CD14-positive monocyte (primary cell): Measurements from ENCODE around the gene COPS6. TPM values are rescaled to one million over a fixed set of nuclear protein-coding genes. Genes with fewer than 3 reads are reported as not detected.

Experiments used
- DNase-seq, 3 donors: peaks; one replicate each; pipeline ENCODE4 v3.0.0-alpha.2; 2011 to 2022
- H2AFZ ChIP-seq: 2 replicates; pipeline ENCODE4 v1.6.0; 2012; ENCODE audit warnings: mild to moderate bottlenecking, low read depth, low read length, inconsistent platforms; ENCODE audit not compliant: insufficient read depth, poor library complexity, severe bottlenecking
- H3K27ac ChIP-seq, 2 donors: 1 replicate in 1 of 2; 2 replicates in 1 of 2; pipeline ENCODE4 v1.5.1; 2012 to 2013; ENCODE audit warnings: low read length in 2 of 2, control low read depth in 1 of 2, inconsistent platforms in 1 of 2, low read depth in 1 of 2, mild to moderate bottlenecking in 1 of 2
- H3K27me3 ChIP-seq, 2 donors: one replicate each; pipeline versions ENCODE4 v1.6.0 to v1.6.1; 2011 to 2013; ENCODE audit warnings: low read length in 2 of 2; ENCODE audit not compliant: control insufficient read depth in 2 of 2, insufficient read depth in 2 of 2
- H3K36me3 ChIP-seq, 2 donors: replicated peaks in 1 of 2; 1 replicate in 1 of 2; 2 replicates in 1 of 2; pipeline versions ENCODE4 v1.5.1 to v1.6.1; 2012 to 2013; ENCODE audit warnings: low read length in 2 of 2, control low read depth in 1 of 2, inconsistent platforms in 1 of 2, mild to moderate bottlenecking in 1 of 2; ENCODE audit not compliant: insufficient read depth in 2 of 2, control insufficient read depth in 1 of 2
- H3K4me1 ChIP-seq, 2 donors: 1 replicate in 1 of 2; 2 replicates in 1 of 2; pipeline versions ENCODE4 v1.5.1 to v1.6.1; 2012 to 2013; ENCODE audit warnings: low read length in 2 of 2, control low read depth in 1 of 2, inconsistent platforms in 1 of 2, mild to moderate bottlenecking in 1 of 2, moderate library complexity in 1 of 2; ENCODE audit not compliant: insufficient read depth in 2 of 2, control insufficient read depth in 1 of 2
- H3K4me2 ChIP-seq: replicated peaks from 2 replicates; pipeline ENCODE3; 2012; ENCODE audit warnings: low read length, moderate library complexity, mild to moderate bottlenecking; ENCODE audit not compliant: poor library complexity, severe bottlenecking; ENCODE audit errors: extremely low read depth
- H3K4me3 ChIP-seq, 3 experiments: fragments of 200-600 bp in 1 of 3; sonication (generic) in 1 of 3; replicated peaks in 1 of 3; 1 replicate in 2 of 3; 2 replicates in 1 of 3; pipeline ENCODE4 v1.5.1; 2011 to 2013; ENCODE audit warnings: low read length in 3 of 3, mild to moderate bottlenecking in 3 of 3, control low read depth in 2 of 3, low read depth in 2 of 3, inconsistent platforms in 1 of 3, moderate library complexity in 1 of 3
- H3K79me2 ChIP-seq: 2 replicates; pipeline ENCODE4 v1.6.0; 2012; ENCODE audit warnings: mild to moderate bottlenecking, control low read depth, inconsistent platforms, low read length, moderate library complexity; ENCODE audit not compliant: insufficient read depth
- H3K9ac ChIP-seq: 2 replicates; pipeline ENCODE4 v1.6.0; 2017; ENCODE audit warnings: low read length, mild to moderate bottlenecking; ENCODE audit not compliant: insufficient read depth, poor library complexity, severe bottlenecking
- H3K9me3 ChIP-seq, 2 donors: replicated peaks in 1 of 2; 1 replicate in 1 of 2; 2 replicates in 1 of 2; pipeline versions ENCODE4 v1.5.1 to v1.6.1; 2012 to 2013; ENCODE audit warnings: low read length in 2 of 2, control low read depth in 1 of 2; ENCODE audit not compliant: control insufficient read depth in 1 of 2, insufficient read depth in 1 of 2
- H4K20me1 ChIP-seq: 2 replicates; pipeline ENCODE4 v1.6.0; 2012; ENCODE audit warnings: mild to moderate bottlenecking, low read length, control low read depth, moderate library complexity; ENCODE audit not compliant: insufficient read depth
- H3K27ac Mint-ChIP-seq, 7 donors: one replicate each; pipeline ENCODE4 v1.8.0; 2020; ENCODE audit warnings: mild to moderate bottlenecking in 7 of 7, mixed read lengths in 7 of 7, moderate library complexity in 6 of 7, inconsistent platforms in 2 of 7
- H3K27me3 Mint-ChIP-seq, 3 donors: one replicate each; pipeline ENCODE4 v1.8.0; 2021 to 2022; ENCODE audit warnings: low read depth in 3 of 3, mild to moderate bottlenecking in 3 of 3, mixed read lengths in 3 of 3, moderate library complexity in 3 of 3, inconsistent platforms in 1 of 3
- H3K36me3 Mint-ChIP-seq, 2 donors: one replicate each; pipeline ENCODE4 v1.8.0; 2020; ENCODE audit warnings: mixed read lengths in 2 of 2, inconsistent platforms in 1 of 2, mild to moderate bottlenecking in 1 of 2
- H3K4me1 Mint-ChIP-seq: one replicate; pipeline ENCODE4 v1.8.0; 2020; ENCODE audit warnings: mild to moderate bottlenecking, mixed read lengths
- H3K4me3 Mint-ChIP-seq, 2 donors: one replicate each; pipeline ENCODE4 v1.8.0; 2020; ENCODE audit warnings: mild to moderate bottlenecking in 2 of 2, mixed read lengths in 2 of 2, moderate library complexity in 1 of 2
- H3K9me3 Mint-ChIP-seq, 7 donors: one replicate each; pipeline ENCODE4 v1.8.0; 2020 to 2022; ENCODE audit warnings: mixed read lengths in 7 of 7, mild to moderate bottlenecking in 6 of 7, moderate library complexity in 6 of 7, inconsistent platforms in 2 of 7
- WGBS: methylation state at CpG from one replicate; pipeline ENCODE4 v1.1.5; 2013; ENCODE audit warnings: missing lambda C conversion rate; ENCODE audit not compliant: insufficient coverage; 5-methylcytosine and 5-hydroxymethylcytosine counted together
- intact Hi-C, 2 donors: fragments of 100-400 bp; cut with micrococcal nuclease; formaldehyde crosslinking; loops; one replicate each; pipeline versions ENCODE4 v1.15.0 to v1.15.1; 2023
- polyA plus RNA-seq, 3 donors: library from polyadenylated mRNA; depleted of rRNA in 1 of 3; unstranded in 2 of 3; stranded (reverse) in 1 of 3; fragments of 300-500 nt in 2 of 3; fragments of >200 nt in 1 of 3; fragmentation: Illumina TruSeq in 2 of 3; gene quantifications; 1 replicate in 2 of 3; 2 replicates in 1 of 3; pipeline ENCODE4 v1.2.3, GENCODE V29; 2012 to 2021
- TF ChIP-seq, protein P1 (sequence below): fragments of 200-600 bp; IDR thresholded peaks from one replicate; pipeline ENCODE4 v1.8.0; 2022; ENCODE audit warnings: antibody characterized with exemption, mild to moderate bottlenecking

COPS6 gene
- polyA plus RNA-seq, 3 donors: 77.1 to 119 (median 109) TPM

DNA sequence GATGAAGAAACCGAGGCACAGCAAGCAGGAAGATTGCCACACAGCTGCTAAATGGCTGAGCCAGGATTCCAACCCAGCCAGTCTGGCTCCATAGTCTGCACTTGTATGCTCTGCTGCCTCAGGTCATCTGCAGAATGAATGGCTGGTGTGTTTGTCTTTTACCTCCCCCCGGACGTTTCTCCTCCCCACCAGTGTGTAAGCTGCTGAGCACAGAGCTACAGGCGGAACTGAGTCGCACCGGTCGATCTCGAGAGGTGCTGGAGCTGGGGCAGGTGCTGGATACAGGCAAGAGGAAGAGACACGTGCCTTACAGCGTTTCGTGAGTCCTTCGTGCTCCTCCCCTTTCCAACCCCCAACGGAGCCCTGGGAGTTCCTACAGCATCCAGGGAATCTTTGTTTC, 33.3 kb downstream of the COPS6 start:
- intact Hi-C loops: loop anchor here in 1 of 2 donors (10.0 kb wide), 1 partner anchor 553 kb away; the partner anchor contains the start of gene GNB2
- no peak overlapping the region for H3K4me3 ChIP-seq
- TF ChIP-seq, protein P1, sequence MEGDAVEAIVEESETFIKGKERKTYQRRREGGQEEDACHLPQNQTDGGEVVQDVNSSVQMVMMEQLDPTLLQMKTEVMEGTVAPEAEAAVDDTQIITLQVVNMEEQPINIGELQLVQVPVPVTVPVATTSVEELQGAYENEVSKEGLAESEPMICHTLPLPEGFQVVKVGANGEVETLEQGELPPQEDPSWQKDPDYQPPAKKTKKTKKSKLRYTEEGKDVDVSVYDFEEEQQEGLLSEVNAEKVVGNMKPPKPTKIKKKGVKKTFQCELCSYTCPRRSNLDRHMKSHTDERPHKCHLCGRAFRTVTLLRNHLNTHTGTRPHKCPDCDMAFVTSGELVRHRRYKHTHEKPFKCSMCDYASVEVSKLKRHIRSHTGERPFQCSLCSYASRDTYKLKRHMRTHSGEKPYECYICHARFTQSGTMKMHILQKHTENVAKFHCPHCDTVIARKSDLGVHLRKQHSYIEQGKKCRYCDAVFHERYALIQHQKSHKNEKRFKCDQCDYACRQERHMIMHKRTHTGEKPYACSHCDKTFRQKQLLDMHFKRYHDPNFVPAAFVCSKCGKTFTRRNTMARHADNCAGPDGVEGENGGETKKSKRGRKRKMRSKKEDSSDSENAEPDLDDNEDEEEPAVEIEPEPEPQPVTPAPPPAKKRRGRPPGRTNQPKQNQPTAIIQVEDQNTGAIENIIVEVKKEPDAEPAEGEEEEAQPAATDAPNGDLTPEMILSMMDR: no peak
- WGBS: no CpG with 5 or more reads among the region's 13 CpGs
- H3K79me2 ChIP-seq: peaks cover 28% of the 10 kb centered on the region
- H3K27ac Mint-ChIP-seq: peak overlapping the region in 2 of 7 donors; percentile 46 to 77
- no peaks in the 10 kb centered on the region for H3K27me3 ChIP-seq
- H3K9me3 ChIP-seq: no peaks in the 10 kb centered on the region
- no peaks in the 10 kb centered on the region for H3K36me3 ChIP-seq
- peaks cover 55 to 63% of the 10 kb centered on the region in 2 donors for H3K4me1 ChIP-seq
- peaks cover 3% of the 10 kb centered on the region for H4K20me1 ChIP-seq
- H3K4me3 Mint-ChIP-seq: no peak overlapping the region
- peaks cover 0 to 1% (median 0%) of the 10 kb centered on the region in 7 donors for H3K9me3 Mint-ChIP-seq
- H3K4me1 Mint-ChIP-seq: peaks cover 59% of the 10 kb centered on the region
- H3K36me3 Mint-ChIP-seq: peaks cover 2 to 3% of the 10 kb centered on the region in 2 donors
- no peak overlapping the region for H3K4me2 ChIP-seq
- H3K27me3 Mint-ChIP-seq: no peaks in the 10 kb centered on the region
- no peak for DNase-seq
- H3K27ac ChIP-seq: no peak overlapping the region
- no peak overlapping the region for H2AFZ ChIP-seq
- no peak overlapping the region for H3K9ac ChIP-seq

- peak overlapping the region in 4 of 7 donors; percentile 41 to 64 (median 51) for H3K27ac Mint-ChIP-seq
- no peaks in the 10 kb centered on the region for H3K36me3 ChIP-seq
- no peaks in the 10 kb centered on the region for H3K27me3 ChIP-seq
- H3K4me3 Mint-ChIP-seq: no peak overlapping the region
- H3K4me1 Mint-ChIP-seq: peaks cover 59% of the 10 kb centered on the region
- H3K79me2 ChIP-seq: peaks cover 28% of the 10 kb centered on the region
- peaks cover 3% of the 10 kb centered on the region for H4K20me1 ChIP-seq
- H3K9me3 Mint-ChIP-seq: peaks cover 0 to 1% (median 0%) of the 10 kb centered on the region in 7 donors
- H3K9me3 ChIP-seq: no peaks in the 10 kb centered on the region
- H3K4me1 ChIP-seq: peaks cover 55 to 64% of the 10 kb centered on the region in 2 donors
- H2AFZ ChIP-seq: no peak overlapping the region
- TF ChIP-seq, protein P1: no peak
- H3K4me3 ChIP-seq: no peak overlapping the region
- WGBS: 100% methylated on average over 1 of the region's 1 CpG
- no peak overlapping the region for H3K4me2 ChIP-seq
- no peak overlapping the region for H3K9ac ChIP-seq
- DNase-seq: no peak
- H3K27ac ChIP-seq: no peak overlapping the region
- H3K36me3 Mint-ChIP-seq: peaks cover 2 to 3% of the 10 kb centered on the region in 2 donors
- H3K27me3 Mint-ChIP-seq: no peaks in the 10 kb centered on the region
- intact Hi-C loops: loop anchor here in 1 of 2 donors (10.0 kb wide), 1 partner anchor 552 kb away; the partner anchor contains the start of gene GNB2
Measured at GRCh38 chr7:100122568-100122967, 33.8 kb downstream of the COPS6 start.
